ENCODE data around the gene CYP4F2.
"Not testable (repeated sequence)": the region's sequence is repeated elsewhere in the genome, so short reads cannot be mapped to it uniquely, and the experiment has no call there.

Gene CYP4F2, protein sequence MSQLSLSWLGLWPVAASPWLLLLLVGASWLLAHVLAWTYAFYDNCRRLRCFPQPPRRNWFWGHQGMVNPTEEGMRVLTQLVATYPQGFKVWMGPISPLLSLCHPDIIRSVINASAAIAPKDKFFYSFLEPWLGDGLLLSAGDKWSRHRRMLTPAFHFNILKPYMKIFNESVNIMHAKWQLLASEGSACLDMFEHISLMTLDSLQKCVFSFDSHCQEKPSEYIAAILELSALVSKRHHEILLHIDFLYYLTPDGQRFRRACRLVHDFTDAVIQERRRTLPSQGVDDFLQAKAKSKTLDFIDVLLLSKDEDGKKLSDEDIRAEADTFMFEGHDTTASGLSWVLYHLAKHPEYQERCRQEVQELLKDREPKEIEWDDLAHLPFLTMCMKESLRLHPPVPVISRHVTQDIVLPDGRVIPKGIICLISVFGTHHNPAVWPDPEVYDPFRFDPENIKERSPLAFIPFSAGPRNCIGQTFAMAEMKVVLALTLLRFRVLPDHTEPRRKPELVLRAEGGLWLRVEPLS

DNA sequence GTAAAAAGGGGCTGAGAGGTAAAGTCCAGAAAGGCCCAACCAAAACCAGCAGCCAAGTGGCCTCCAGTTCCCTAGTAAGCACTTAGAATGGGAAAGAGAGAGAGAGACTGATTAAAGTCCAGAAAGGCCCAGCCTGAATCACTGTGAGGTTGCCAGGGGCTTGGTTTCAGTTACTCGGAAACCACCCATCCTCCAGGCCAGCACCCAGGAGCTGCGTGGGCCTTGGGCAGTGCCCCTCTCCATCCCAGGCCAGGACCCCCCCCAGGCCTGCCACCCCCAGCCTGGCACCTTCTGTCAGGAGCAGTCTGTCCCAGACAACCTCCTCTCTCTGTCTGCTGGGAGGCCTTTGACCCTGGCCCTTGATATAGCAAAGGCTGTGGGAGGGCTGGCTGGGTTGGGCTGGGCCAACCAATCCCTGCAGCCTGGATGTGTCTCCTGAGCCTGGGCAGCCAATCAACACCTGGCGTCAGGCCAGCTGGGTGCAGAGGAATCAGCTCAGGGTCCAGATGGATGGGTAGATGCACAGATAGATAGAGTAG lies at the start of gene CYP4F2:
Gene CYP4F2 (minus strand): TSS at position 337 of the 539 bp plus-strand sequence. CDS start 463 bp downstream, outside the sequence.
- no peak for DNase-seq

DNA sequence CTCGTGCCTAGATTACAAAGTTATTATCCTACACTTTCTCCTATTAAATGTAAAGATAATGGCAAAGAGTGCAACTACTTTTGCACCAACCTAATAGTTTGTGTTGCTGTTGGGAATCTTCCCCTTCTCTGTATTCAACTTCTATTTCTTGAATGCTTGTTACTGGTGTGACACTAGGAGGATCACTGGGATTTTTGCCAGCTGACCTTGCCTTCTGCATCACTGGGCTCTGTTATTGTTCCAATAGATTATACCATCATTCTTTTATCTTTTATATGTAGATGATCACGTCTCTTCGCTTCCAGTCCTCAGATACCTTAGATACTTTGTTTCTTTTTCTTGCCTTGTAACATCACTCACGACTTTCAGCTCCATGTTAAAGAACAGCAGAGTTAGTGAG lies 47.4 kb upstream of the CYP4F2 start:
- no peak for DNase-seq

DNA sequence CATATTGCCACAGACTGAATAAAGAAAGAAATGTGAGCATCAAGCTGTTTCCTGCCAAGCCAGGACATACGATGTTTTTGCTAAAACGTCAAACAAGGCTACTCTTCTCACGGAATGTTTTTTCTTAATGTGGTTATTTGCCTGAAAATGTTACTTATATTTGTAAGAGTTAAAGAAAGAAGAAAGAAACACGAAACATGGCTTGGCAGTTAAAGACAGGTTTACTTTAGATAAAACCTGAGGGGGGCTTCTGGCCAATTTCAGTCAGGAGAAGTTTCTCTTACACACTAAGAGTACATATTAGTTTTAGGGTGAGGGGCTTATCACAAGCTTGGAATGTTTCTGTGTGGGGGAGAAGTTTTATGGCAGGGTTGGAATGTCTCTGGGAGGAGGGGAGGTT lies 46.5 kb upstream of the CYP4F2 start:
- DNase-seq: no peak

DNA sequence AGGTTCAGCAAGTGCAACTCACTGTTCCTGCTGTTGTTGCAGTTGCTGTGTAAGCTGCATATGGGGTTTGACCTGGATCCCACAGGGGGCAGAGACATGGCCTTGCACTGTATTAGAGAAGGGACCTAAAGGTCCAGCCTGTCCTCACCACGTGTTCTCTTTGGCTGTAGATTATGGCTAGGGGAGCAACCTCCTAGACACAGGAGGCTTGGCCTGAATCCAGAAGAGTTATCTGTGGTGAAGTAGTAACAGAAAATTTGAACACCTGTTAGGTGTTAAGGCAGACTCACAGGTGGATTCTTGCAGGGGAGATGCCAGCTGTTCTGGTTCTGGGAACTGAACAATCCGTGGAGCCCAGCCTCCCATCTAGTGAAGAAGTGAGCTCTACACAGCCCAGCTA lies 39.9 kb upstream of the CYP4F2 start:
- no peak for DNase-seq

DNA sequence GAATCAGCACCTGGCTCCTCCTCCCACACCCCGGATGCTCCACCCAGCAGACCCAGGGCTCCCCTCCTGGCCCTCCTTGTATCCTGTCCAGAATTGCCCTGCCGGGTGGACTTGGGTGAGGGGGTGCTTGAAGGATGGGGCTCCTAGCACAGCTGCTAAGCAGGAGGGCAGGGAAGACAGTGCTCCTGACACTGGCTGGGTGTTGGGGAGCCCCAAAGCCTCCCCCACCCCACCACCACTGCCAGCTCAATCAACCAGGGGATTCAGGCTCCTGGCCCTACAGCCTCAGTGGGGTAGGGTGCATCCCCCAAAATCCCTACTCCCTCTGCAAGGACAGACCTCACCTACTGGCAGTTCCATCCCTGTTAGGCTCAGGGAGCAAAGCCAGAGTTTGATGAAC lies 39.1 kb upstream of the CYP4F2 start:
- no peak for DNase-seq

DNA sequence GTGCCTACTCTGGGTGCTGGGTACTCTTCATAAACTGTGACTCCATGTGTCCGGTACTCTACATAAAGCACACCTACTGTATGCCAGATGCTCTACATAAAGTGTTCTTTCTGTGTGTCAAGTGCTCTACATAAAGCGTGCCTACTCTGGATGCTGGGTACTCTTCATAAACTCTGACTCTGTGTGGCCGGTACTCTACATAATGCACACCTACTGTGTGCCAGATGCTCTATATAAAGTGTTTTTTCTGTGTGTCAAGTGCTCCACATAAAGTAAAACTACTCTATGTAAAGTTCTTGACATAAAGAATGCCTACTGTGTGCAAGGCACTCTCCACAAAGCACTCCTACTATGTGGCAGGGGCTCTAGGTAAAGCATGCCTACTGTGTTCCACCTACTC lies 38.3 kb upstream of the CYP4F2 start:
- no peak for DNase-seq

DNA sequence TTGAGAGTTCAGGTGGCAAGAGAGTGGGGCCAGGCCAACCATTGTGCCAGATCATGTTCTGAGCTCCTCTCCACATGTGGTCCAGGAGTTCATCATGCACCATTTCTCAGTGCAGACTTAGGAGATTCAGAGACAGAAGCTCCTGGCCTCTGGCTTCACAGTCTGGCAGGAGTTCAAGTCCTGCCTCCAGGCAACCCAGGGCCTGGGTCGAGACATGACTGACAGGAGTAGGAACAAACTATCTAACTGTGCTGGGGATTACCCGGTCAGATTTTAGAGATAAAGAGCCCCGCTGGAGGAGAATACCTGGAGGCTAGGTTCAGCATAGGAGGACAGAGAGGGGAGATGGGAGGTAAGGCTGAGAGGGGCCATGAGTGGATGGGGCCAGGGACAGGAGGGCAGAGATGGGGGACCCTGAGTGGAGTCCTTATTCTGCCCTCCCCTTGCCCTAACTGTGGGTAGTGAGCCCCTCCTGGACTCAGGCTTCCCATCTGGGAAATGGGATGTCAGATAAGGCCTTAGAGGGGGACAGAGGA lies 37.4 kb upstream of the CYP4F2 start:
- DNase-seq: no peak

DNA sequence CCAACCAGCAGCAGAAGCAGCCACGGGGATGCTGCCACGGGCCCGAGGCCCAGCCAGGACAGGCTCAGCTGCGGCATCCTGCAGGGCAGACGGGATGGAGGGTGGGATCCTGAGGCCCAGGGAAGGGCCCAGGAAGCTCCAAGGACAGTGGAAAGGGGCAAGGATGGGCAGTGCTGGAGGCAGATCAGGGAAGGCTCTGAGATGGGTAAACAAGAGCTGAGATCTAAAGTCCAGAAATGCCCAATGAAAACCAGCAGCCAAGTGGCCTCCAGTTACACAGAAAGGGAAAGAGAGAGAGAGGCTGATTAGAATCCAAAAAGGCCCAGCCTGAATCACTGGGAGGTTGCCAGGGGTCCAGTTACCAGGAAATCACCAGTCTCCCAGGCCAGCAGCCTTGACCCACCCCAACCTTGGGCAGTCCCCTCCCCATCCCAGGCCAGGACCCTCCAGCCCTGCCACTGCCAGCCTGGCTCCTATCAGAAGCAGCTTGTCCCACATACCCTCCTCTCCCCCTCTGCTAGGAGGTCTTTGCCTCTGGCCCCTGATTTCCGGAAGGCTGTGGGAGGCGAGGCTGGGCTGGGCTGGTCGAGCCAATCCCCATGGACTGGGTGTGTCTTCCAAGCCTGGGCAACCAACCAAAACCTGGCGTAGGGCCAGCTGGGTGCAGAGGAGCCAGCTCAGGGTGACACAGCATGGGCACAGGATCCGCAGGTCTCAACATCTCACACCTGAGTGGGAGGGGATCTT lies 36.6 kb upstream of the CYP4F2 start, which contains the start of gene CYP4F11:
Gene CYP4F11 (minus strand): TSS at position 198 of the 747 bp plus-strand sequence. CDS start 121 bp downstream, at position 77.
- no peak for DNase-seq

DNA sequence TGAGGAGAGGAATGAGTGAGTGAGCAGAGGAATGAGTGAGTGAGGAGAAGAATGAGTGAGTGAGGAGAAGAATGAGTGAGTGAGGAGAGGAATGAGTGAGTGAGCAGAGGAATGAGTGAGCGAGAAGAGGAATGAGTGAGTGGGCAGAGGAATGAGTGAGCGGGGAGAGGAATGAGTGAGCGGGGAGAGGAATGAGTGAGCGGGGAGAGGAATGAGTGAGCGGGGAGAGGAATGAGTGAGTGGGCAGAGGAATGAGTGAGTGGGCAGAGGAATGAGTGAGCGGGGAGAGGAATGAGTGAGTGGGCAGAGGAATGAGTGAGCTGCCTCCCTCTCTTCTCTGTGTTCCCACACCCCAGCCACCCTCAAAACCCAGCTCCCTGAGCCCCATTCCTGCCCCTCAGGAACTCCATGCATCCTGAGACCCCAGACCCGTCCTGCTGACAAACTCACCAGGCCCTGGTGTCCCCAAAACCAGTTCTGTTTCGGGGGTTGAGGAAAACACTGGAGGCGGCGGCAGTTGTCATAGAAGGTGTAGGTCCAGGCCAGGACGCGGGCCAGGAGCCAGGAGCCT lies 36.0 kb upstream of the CYP4F2 start:
- not testable (repeated sequence) for DNase-seq

DNA sequence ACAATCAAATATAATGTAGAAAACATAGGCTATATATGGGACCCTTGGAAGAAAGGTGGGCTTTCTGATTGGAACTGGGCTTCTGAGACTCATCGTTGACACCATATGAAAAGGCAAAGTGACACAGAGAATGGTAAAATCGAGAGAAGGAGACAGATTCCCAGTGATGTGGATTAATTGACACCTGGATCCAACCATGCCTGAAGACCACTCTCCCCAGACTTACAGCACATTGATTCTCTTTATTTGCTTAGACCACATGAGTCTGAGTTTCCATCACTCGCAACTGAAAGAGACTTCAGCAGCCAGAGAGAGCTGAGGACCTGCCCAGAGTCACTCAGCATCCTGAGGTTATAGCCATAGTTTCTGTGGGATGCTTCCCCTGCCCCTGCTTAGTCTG lies 30.4 kb upstream of the CYP4F2 start:
- DNase-seq: no peak

DNA sequence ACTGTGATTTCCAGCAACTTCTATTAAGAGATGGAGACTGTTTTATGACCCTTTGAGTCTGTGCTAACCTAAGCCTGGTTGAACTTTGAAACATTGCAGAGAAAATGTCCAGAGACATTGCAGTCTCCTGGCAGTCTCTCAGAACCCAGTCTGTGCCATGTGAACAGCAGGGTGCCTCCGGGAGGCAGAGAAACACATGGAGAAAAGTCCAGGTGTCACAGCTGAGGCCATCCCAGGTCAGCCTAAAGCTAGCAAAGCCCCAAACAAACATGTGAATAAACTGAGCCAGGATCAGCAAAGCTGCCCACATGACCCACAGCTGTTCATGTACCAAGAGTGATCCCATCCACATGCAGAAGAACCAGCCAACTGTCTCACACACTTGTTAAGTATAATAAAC lies 28.6 kb upstream of the CYP4F2 start:
- no peak for DNase-seq

DNA sequence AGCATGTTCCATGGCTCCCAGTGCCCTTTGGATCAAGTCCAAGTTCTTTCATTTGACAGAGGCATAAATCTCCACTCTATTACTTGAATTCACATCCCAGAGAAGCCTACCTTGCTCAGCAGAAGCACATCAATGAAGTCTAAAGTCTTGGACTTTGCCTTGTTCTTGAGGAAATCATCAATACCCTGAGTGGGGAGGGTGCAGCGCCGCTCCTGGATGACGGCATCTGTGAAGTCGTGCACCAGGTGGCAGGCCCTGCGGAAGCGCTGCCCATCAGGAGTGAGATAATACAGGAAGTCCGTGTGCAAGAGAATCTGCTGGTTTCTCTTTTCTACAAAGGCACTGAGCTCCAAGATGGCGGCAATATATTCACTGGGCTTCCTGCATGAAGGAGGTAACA lies 25.8 kb upstream of the CYP4F2 start:
- no peak for DNase-seq

DNA sequence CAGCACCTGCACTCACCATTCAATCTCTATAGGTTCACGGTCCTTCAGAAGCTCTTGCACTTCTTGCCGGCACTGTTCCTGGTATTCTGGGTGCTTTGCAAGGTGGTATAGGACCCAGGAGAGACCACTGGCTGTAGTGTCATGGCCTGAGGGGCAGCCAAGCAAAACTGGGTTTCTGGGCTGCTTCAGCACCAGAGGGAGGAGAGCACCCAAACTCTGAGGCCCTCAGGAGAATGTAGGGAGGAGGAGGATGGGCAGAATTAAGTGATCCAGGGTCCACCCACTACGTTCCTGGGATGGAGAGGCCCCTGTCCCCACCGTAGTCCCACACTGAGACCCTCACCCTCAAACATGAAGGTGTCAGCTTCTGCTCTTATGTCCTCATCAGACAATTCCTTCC lies 24.1 kb upstream of the CYP4F2 start:
- no peak for DNase-seq

DNA sequence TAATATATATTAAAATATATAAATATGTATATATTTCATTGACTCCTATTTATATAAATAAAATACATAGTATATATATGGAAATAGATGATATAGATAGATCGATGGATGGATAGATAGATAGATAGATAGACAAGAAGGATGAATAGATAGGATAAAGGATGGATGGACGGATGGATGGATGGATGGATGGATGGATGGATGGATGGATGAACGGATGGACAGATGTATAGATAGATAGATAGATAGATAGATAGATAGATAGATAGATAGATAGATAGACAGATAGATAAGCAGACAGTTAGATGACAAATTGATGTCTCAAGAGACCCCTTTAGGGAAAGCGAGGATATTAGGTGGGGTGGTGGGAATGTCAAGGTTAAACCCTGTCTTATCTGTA lies 21.4 kb upstream of the CYP4F2 start:
- DNase-seq: no peak

DNA sequence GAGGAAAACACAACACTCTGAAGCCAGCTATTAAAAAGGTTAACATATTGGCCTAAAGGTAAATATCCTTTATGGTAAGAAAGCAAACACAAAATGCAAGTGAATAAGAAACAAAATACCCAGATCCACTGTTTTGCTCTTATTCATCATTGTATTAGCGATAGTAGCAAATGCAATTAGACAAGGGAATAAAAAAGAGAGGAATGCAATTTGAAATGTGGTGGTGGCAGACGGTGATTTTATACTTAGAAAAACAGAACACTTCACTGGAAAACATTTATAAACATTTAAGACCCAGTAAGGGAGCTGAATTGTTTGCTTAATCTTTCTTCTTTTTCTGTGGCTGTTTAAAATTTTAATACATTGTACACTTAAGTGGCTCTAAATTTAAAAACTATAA lies 17.2 kb upstream of the CYP4F2 start:
- DNase-seq: no peak

DNA sequence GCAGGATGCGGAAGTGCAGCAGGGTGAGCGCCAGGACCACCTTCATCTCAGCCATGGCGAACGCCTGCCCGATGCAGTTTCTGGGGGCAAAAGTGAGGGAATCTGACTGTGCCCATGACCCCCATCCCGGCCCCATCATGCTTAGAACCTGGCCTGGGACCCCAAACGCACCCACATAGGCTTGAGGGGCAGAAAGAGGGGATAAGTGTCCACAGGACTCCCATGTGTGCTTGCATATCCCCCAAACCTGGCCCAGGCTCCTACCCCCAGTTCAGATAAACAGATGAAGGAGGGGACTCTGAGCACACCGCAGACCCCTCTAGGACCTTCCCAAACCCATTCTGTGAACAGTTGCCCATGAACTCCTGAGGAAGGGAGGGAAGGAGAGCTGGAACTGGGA lies 16.0 kb upstream of the CYP4F2 start:
- DNase-seq: no peak

DNA sequence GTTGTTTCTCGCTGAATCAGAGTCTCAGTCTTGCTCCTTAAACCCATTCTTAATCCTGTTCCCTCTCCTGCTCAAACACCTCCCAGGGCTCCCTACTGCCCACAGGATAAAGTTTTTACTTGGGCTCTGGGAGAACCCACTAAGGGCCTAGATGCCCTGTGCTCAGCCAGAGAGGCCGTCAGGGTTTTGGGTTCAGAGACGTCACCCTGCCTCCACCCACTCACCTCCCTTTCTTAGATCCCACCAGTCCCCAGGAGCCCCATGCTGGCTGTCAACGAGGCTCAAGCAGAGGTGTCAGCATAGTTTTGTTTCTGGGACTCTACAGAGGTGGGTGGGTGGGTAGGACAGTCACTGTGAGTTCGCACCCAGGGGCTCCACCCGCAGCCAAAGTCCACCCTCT lies 15.5 kb upstream of the CYP4F2 start:
- no peak for DNase-seq

DNA sequence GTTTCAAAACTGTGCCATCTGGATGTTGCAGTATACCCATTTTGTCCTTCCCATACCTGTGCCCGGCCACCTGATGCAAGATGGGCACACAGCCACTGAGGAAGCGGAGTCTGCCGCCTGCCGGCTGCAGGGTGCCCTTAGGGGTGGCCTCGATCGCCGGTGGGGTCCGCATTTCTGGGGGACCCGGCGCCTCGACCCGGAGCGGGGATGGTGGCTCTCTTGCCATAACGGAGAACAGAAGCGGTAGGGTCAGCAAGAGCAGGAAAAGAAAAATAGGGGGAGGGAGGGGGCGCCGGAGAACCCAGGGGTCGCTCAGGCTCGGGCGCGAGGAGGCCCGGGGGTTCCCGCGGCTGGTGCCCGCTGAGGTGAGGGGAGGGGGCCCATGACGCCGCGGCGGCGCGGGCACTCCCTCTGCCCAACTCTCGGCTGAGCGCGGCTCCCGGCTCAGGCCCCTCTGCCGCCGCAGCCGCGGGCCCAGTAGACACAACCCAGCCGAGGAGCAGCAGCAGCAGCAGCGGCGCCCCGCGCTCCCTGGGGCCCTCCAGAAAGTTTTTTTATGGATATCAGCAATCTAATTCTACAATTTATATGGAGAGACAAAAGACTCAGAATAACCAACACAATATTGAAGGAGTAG lies 13.8 kb upstream of the CYP4F2 start:
- DNase-seq: no peak

DNA sequence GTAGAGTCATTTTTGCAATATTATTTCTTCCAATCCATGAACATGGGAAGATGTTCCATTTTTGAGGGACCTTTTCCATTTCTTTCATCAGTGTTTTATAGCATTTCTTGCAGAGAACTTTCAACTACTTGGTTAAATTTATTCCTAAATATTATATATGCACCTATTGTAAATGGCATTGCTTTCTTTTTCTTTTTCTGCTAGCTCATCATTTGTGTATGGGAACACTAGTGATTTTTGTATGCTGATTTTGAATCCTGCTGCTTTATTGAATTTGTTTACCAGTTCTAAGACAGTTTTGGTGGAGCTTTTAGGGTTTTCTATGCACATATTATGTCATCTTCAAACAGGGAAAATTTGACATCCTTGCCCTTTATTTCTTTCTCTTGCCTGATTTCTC lies 7.2 kb upstream of the CYP4F2 start:
- no peak for DNase-seq

DNA sequence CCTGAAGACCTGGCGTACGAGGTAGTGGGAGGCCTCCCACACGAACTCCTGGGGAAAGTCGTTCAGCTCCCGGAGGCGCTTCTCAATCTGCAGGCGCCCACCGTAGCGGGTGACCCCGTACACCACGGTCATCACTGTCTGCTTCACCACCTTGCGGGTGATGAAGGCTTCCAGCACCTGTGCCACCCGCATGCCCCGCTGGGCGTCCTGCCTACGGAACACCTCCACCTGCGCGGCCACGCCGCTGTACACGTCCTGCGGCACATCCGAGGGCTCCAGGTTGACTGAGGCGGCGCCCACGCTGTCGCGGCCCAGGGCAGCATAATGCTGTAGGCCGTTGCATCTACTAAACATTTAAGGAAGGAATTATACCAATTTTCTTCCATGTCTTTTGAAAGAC lies 5.0 kb upstream of the CYP4F2 start:
- DNase-seq: not testable (repeated sequence)

DNA sequence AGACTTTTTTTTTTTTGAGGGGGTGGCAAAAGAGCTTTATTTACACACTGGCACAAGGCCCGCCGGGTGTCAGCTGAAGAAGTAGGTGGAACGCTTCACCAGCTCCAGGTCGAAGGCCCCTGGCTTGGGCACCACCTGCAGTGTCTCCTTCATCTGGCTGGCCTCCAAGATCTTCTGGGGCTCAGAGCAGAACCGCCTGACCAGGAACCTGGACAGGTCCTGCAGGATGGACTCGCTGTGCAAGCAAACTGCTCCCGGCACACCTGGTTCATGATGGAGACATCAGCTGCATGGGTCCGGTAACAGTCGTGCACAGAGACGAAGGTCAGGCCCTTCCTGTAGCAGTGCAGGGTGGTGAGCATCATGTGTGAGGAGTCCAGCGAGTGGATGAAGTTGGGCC lies 4.4 kb upstream of the CYP4F2 start:
- DNase-seq: no peak

DNA sequence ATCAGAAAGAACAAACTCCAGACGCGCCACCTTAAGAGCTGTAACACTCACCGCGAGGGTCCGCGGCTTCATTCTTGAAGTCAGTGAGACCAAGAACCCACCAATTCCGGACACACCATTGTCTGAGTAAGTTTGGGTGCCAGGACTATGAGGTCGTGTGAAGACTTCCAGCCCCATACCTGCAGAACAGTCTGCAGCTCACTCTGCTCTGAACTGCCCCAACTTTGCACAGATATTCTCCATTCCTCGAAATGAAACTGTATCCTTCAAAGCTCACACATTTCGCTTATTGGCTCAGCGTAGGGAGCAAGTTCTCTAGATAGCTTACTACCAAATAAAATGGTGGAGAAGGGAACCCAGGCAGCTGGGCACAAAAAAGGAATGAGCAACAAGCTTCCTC lies 2.6 kb upstream of the CYP4F2 start:
- no peak for DNase-seq

DNA sequence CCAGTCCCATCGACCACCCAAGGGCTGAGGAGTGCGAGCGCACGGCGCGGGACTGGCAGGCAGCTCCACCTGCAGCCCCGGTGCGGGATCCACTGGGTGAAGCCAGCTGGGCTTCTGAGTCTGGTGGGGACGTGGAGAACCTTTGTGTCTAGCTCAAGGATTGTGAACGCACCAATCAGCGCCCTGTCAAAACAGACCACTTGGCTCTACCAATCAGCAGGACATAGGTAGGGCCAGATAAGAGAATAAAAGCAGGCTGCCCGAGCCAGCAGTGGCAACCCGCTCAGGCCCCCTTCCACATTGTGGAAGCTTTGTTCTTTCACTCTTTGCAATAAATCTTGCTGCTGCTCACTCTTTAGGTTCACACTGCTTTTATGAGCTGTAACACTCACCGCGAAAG lies 2.2 kb upstream of the CYP4F2 start:
- not testable (repeated sequence) for DNase-seq

Data from KG1 (cell line).